ENCODE data around the gene UBAP2. TPM values are rescaled to one million over a fixed set of nuclear protein-coding genes. Genes with fewer than 3 reads are reported as not detected.

Gene UBAP2
- total RNA-seq, 1 donor from 2014 or later, result 73.3 TPM

DNA sequence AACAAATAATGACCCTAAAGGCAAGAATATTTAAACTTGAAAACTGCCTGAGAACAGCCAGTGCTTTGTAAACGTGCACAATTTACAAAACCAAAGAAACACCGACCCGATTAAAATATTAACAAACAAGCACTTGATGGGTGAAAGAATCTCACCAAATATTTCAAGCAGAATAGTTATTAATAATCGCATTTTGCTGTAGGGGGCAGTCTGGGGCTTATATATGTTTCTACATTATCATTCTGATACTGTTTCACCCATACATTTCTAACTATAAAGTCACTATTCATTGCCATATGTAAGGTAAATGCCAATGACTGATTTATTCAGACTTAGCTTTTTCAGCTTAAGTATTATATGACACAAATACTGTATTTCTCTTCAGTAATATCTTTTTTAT lies 37.7 kb downstream of the UBAP2 start:
- Histone ChIP-seq H3K4me1 (ENCODE audit: insufficient read depth, low read length) (no peaks in the 10 kb centered on the region), H3K36me3 (ENCODE audit: insufficient read depth, low read length) (peaks cover 2% of the 10 kb centered on the region), H3K27me3 (ENCODE audit: insufficient read depth, low read length) (no peaks in the 10 kb centered on the region), H3K9ac (ENCODE audit: low read length) (no peak overlapping the region), H4K20me1 (ENCODE audit: insufficient read depth, low read length) (peaks cover 17% of the 10 kb centered on the region), H3K27ac (ENCODE audit: low read depth, low read length) (no peak overlapping the region), H3K4me2 (ENCODE audit: low read length) (no peak overlapping the region), H3K79me2 (ENCODE audit: insufficient read depth, low read length) (peaks cover 8% of the 10 kb centered on the region), H3K4me3 (ENCODE audit: insufficient read depth, low read depth, low read length) (no peak overlapping the region), H2AFZ (ENCODE audit: low read depth, low read length) (no peak overlapping the region), H3K9me3 (ENCODE audit: insufficient read depth, low read depth, low read length) (no peaks in the 10 kb centered on the region)
- Mint-ChIP-seq H3K9me3 (ENCODE audit: unreplicated experiment) (no peaks in the 10 kb centered on the region), H3K4me3 (ENCODE audit: unreplicated experiment) (no peak overlapping the region), H3K4me1 (ENCODE audit: low read depth, unreplicated experiment) (no peaks in the 10 kb centered on the region), H3K36me3 (ENCODE audit: low read depth, unreplicated experiment) (peaks cover 3% of the 10 kb centered on the region), H3K27ac (ENCODE audit: unreplicated experiment) (no peak overlapping the region), H3K27me3 (ENCODE audit: low read depth, unreplicated experiment) (no peaks in the 10 kb centered on the region)
- TF ChIP-seq, protein P1, sequence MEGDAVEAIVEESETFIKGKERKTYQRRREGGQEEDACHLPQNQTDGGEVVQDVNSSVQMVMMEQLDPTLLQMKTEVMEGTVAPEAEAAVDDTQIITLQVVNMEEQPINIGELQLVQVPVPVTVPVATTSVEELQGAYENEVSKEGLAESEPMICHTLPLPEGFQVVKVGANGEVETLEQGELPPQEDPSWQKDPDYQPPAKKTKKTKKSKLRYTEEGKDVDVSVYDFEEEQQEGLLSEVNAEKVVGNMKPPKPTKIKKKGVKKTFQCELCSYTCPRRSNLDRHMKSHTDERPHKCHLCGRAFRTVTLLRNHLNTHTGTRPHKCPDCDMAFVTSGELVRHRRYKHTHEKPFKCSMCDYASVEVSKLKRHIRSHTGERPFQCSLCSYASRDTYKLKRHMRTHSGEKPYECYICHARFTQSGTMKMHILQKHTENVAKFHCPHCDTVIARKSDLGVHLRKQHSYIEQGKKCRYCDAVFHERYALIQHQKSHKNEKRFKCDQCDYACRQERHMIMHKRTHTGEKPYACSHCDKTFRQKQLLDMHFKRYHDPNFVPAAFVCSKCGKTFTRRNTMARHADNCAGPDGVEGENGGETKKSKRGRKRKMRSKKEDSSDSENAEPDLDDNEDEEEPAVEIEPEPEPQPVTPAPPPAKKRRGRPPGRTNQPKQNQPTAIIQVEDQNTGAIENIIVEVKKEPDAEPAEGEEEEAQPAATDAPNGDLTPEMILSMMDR (IDR thresholded peaks at IDR 0.05; ENCODE audit: insufficient read depth, low read depth, low read length), result peak; percentile 31
- no peak for TF ChIP-seq EZH2 (IDR thresholded peaks at IDR 0.05; ENCODE audit: insufficient read depth, low read length)
- DNase-seq (ENCODE audit: low read depth) (no peak), FAIRE-seq (no peak)

DNA sequence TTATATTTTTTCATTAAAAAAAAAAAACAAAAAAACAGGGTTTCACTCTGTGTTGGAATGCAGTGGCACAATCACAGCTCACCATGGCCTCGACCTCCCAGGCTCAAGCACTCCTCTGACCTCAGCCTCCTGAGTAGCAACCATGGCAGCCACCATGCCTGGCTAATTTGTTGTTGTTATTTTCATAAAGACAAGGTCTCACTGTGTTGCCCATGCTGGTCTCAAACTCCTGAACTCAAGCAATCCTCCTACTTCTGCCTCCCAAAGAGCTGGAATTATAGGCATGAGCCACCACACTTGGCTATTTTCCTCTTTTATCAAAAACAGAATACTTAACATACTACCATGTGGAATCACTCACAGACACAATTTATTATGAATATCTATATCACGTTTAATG lies 46.7 kb downstream of the UBAP2 start:
- H3K9me3 Mint-ChIP-seq (ENCODE audit: unreplicated experiment), result no peaks in the 10 kb centered on the region
- H3K79me2 ChIP-seq (ENCODE audit: insufficient read depth, low read length), result peaks cover 8% of the 10 kb centered on the region
- H3K27me3 Mint-ChIP-seq (ENCODE audit: low read depth, unreplicated experiment), result no peaks in the 10 kb centered on the region
- H3K27me3 ChIP-seq (ENCODE audit: insufficient read depth, low read length), result no peaks in the 10 kb centered on the region
- FAIRE-seq (no peak), DNase-seq (ENCODE audit: low read depth) (no peak)
- no peak overlapping the region for H3K27ac Mint-ChIP-seq (ENCODE audit: unreplicated experiment)
- H3K4me1 ChIP-seq (ENCODE audit: insufficient read depth, low read length), result no peaks in the 10 kb centered on the region
- peaks cover 17% of the 10 kb centered on the region for H4K20me1 ChIP-seq (ENCODE audit: insufficient read depth, low read length)
- TF ChIP-seq EZH2 (IDR thresholded peaks at IDR 0.05; ENCODE audit: insufficient read depth, low read length), result no peak
- TF ChIP-seq, protein P1 (IDR thresholded peaks at IDR 0.05; ENCODE audit: insufficient read depth, low read depth, low read length), result no peak
- H3K4me2 ChIP-seq (ENCODE audit: low read length), result no peak overlapping the region
- no peak overlapping the region for H2AFZ ChIP-seq (ENCODE audit: low read depth, low read length)
- no peaks in the 10 kb centered on the region for H3K4me1 Mint-ChIP-seq (ENCODE audit: low read depth, unreplicated experiment)
- no peak overlapping the region for H3K27ac ChIP-seq (ENCODE audit: low read depth, low read length)
- H3K36me3 ChIP-seq (ENCODE audit: insufficient read depth, low read length), result peaks cover 19% of the 10 kb centered on the region
- H3K4me3 ChIP-seq (ENCODE audit: insufficient read depth, low read depth, low read length), result no peak overlapping the region
- no peak overlapping the region for H3K4me3 Mint-ChIP-seq (ENCODE audit: unreplicated experiment)
- peaks cover 14% of the 10 kb centered on the region for H3K36me3 Mint-ChIP-seq (ENCODE audit: low read depth, unreplicated experiment)
- no peak overlapping the region for H3K9ac ChIP-seq (ENCODE audit: low read length)
- no peaks in the 10 kb centered on the region for H3K9me3 ChIP-seq (ENCODE audit: insufficient read depth, low read depth, low read length)

DNA sequence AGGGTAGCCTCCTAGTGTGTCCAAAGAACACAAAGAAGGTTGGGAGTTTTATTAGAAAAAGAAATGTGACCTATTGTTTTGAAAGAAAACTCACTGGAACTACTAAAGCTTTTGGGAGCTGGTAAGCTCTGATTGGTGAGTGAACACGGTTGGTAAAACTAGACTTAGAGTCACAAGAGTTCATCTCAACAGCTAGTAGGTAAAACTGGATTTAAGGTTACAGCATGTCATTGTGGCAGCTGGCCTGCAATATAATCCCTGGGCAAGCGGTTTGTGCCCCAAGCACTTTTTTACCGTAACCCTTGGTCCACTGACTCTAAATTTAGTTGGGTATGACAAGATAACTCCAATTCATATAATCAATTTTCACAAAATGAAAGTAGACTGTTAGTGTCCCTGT lies 47.4 kb downstream of the UBAP2 start:
- no peaks in the 10 kb centered on the region for H3K4me1 ChIP-seq (ENCODE audit: insufficient read depth, low read length)
- peaks cover 24% of the 10 kb centered on the region for H3K36me3 ChIP-seq (ENCODE audit: insufficient read depth, low read length)
- H4K20me1 ChIP-seq (ENCODE audit: insufficient read depth, low read length), result peaks cover 15% of the 10 kb centered on the region
- H3K27ac ChIP-seq (ENCODE audit: low read depth, low read length), result no peak overlapping the region
- no peak overlapping the region for H2AFZ ChIP-seq (ENCODE audit: low read depth, low read length)
- DNase-seq (ENCODE audit: low read depth) (no peak), FAIRE-seq (no peak)
- no peak overlapping the region for H3K4me3 Mint-ChIP-seq (ENCODE audit: unreplicated experiment)
- H3K27me3 ChIP-seq (ENCODE audit: insufficient read depth, low read length), result no peaks in the 10 kb centered on the region
- peaks cover 8% of the 10 kb centered on the region for H3K79me2 ChIP-seq (ENCODE audit: insufficient read depth, low read length)
- H3K9me3 Mint-ChIP-seq (ENCODE audit: unreplicated experiment), result no peaks in the 10 kb centered on the region
- no peaks in the 10 kb centered on the region for H3K4me1 Mint-ChIP-seq (ENCODE audit: low read depth, unreplicated experiment)
- no peaks in the 10 kb centered on the region for H3K27me3 Mint-ChIP-seq (ENCODE audit: low read depth, unreplicated experiment)
- H3K27ac Mint-ChIP-seq (ENCODE audit: unreplicated experiment), result no peak overlapping the region
- H3K36me3 Mint-ChIP-seq (ENCODE audit: low read depth, unreplicated experiment), result peaks cover 12% of the 10 kb centered on the region
- H3K9me3 ChIP-seq (ENCODE audit: insufficient read depth, low read depth, low read length), result no peaks in the 10 kb centered on the region
- no peak for TF ChIP-seq EZH2 (IDR thresholded peaks at IDR 0.05; ENCODE audit: insufficient read depth, low read length)
- TF ChIP-seq, protein P1 (IDR thresholded peaks at IDR 0.05; ENCODE audit: insufficient read depth, low read depth, low read length), result no peak
- H3K4me2 ChIP-seq (ENCODE audit: low read length), result no peak overlapping the region
- H3K4me3 ChIP-seq (ENCODE audit: insufficient read depth, low read depth, low read length), result no peak overlapping the region
- H3K9ac ChIP-seq (ENCODE audit: low read length), result no peak overlapping the region

Data from astrocyte (in vitro differentiated cells and primary cell).